ENCODE results near the gene ATL3. TPM values are rescaled to one million over a fixed set of nuclear protein-coding genes. Genes with fewer than 3 reads are reported as not detected.

ATL3 gene
- total and polyA plus RNA-seq, 2 of the 4 experiments (the other 2 are of a cell fraction) = 19.9 to 131 TPM

- TF ChIP-seq POLR2A (IDR thresholded peaks at IDR 0.05; ENCODE audit: low read depth, low read length) = no peak
- no peak for TF ChIP-seq MXI1 (IDR thresholded peaks at IDR 0.05; ENCODE audit: borderline replicate concordance, low read depth, low read length)
- TF ChIP-seq RCOR1 (IDR thresholded peaks at IDR 0.05; ENCODE audit: insufficient replicate concordance, low read length) = no peak
- no peak for TF ChIP-seq MAFK (IDR thresholded peaks at IDR 0.05; ENCODE audit: low read depth, low read length)
- no peak for TF ChIP-seq NFE2L2 (IDR thresholded peaks at IDR 0.05; ENCODE audit: low read depth, low read length)
- TF ChIP-seq, protein P1, sequence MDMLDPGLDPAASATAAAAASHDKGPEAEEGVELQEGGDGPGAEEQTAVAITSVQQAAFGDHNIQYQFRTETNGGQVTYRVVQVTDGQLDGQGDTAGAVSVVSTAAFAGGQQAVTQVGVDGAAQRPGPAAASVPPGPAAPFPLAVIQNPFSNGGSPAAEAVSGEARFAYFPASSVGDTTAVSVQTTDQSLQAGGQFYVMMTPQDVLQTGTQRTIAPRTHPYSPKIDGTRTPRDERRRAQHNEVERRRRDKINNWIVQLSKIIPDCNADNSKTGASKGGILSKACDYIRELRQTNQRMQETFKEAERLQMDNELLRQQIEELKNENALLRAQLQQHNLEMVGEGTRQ (IDR thresholded peaks at IDR 0.05; ENCODE audit: low read depth, low read length) = no peak
- TF ChIP-seq FOS (IDR thresholded peaks at IDR 0.05; ENCODE audit: low read depth, low read length) = no peak
- no peak for TF ChIP-seq RAD21 (IDR thresholded peaks at IDR 0.05; ENCODE audit: low read length)
- TF ChIP-seq MAZ (IDR thresholded peaks at IDR 0.05; ENCODE audit: borderline replicate concordance, low read depth, low read length) = no peak
- TF ChIP-seq, protein P2, sequence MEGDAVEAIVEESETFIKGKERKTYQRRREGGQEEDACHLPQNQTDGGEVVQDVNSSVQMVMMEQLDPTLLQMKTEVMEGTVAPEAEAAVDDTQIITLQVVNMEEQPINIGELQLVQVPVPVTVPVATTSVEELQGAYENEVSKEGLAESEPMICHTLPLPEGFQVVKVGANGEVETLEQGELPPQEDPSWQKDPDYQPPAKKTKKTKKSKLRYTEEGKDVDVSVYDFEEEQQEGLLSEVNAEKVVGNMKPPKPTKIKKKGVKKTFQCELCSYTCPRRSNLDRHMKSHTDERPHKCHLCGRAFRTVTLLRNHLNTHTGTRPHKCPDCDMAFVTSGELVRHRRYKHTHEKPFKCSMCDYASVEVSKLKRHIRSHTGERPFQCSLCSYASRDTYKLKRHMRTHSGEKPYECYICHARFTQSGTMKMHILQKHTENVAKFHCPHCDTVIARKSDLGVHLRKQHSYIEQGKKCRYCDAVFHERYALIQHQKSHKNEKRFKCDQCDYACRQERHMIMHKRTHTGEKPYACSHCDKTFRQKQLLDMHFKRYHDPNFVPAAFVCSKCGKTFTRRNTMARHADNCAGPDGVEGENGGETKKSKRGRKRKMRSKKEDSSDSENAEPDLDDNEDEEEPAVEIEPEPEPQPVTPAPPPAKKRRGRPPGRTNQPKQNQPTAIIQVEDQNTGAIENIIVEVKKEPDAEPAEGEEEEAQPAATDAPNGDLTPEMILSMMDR (conservative IDR thresholded peaks at IDR 0.05; ENCODE audit: low read depth, low read length) = no peak
- TF ChIP-seq CEBPB (IDR thresholded peaks at IDR 0.05; ENCODE audit: low read depth, low read length) = no peak
- no peak for TF ChIP-seq BHLHE40 (IDR thresholded peaks at IDR 0.05; ENCODE audit: low read depth, low read length)
- TF ChIP-seq CHD1 (IDR thresholded peaks at IDR 0.05; ENCODE audit: low read depth, low read length) = no peak
- Histone ChIP-seq H2BK5ac (ENCODE audit: low read depth, low read length, poor library complexity, severe bottlenecking) (no peak overlapping the region), H3K27ac (ENCODE audit: insufficient read depth, low read length) (no peak overlapping the region), H3K9me1 (ENCODE audit: insufficient read depth, low read length) (0 out of 2 replicates have a peak, but pooled peaks cover 3% of the 10 kb centered on the region), H3K79me1 (ENCODE audit: low read depth in 1 of 2, low read length in 2 of 2) (peaks cover 16 to 78% of the 10 kb centered on the region in 2 experiments), H2AK5ac (ENCODE audit: low read depth, low read length) (no peak overlapping the region), H3K36me3 (ENCODE audit: control insufficient read depth, insufficient read depth, low read length) (peaks cover 2% of the 10 kb centered on the region), H2AK9ac (replicated peaks; ENCODE audit: low read depth, low read length, poor library complexity) (no peak overlapping the region), H3K4me1 (ENCODE audit: control insufficient read depth, insufficient read depth, low read length) (no peaks in the 10 kb centered on the region), H3K4me3 (ENCODE audit: insufficient read depth, low read depth, low read length) (no peak overlapping the region), H3K4me2 (ENCODE audit: low read depth, low read length) (no peak overlapping the region), H3K4ac (ENCODE audit: low read depth, low read length) (no peak overlapping the region), H3K9me3 (ENCODE audit: control insufficient read depth, insufficient read depth, low read length) (no peaks in the 10 kb centered on the region), H3K9ac (ENCODE audit: low read depth, low read length) (no peak overlapping the region), H3K23ac (ENCODE audit: low read depth, low read length) (no peak overlapping the region), H3K14ac (replicated peaks; ENCODE audit: low read depth, low read length) (no peak overlapping the region), H4K91ac (ENCODE audit: insufficient read depth, low read depth, low read length) (no peak overlapping the region), H4K20me1 (ENCODE audit: insufficient read depth, low read length) (peaks cover 39% of the 10 kb centered on the region), H3K56ac (ENCODE audit: extremely low read depth, insufficient read depth, low read length) (no peak overlapping the region), H2BK120ac (ENCODE audit: low read depth, low read length) (no peak overlapping the region), H3K27me3 (ENCODE audit: control insufficient read depth, insufficient read depth, low read length) (no peaks in the 10 kb centered on the region), H2BK15ac (ENCODE audit: low read depth, low read length) (no peak overlapping the region), H4K5ac (ENCODE audit: low read depth, low read length) (no peak overlapping the region), H4K8ac (ENCODE audit: low read depth in 2 of 2, low read length in 2 of 2) (no peak overlapping the region), H2AFZ (replicated peaks; ENCODE audit: low read length, poor library complexity) (no peak overlapping the region), H3K18ac (ENCODE audit: low read depth, low read length) (no peak overlapping the region), H2BK20ac (ENCODE audit: low read depth, low read length) (no peak overlapping the region)
- ATAC-seq (ENCODE audit: low read depth) (no peak), DNase-seq (no peak)
- intact Hi-C loops (cut with micrococcal nuclease) (no loop called here), dilution Hi-C loops (cut with HindIII; ENCODE audit: low sequenced_read_pairs, unreplicated experiment) (no loop called here), in situ Hi-C loops (cut with MboI; ENCODE audit: low sequenced_read_pairs) (no loop called here)
- CTCF ChIA-PET = interaction anchor here (1.4 kb wide), 1 partner anchor 10 kb away, joined by 8 read pairs; no protein-coding TSS in a partner anchor
- WGBS, 2 experiments (ENCODE audit: extremely low coverage in 2 of 2, insufficient read length in 1 of 2) = no CpG with 5 or more reads among the region's 6 CpGs
- POLR2A ChIA-PET (ENCODE audit: unreplicated experiment) = no interaction called here
- BruUV-seq (replicated peaks) = no TSS peak
Measured at GRCh38 chr11:63711838-63712237, 40.7 kb upstream of the ATL3 start.
